Endothelial cell (in vitro differentiated cells): ENCODE measurements around the gene PBRM1. TPM values are rescaled to one million over a fixed set of nuclear protein-coding genes. Genes with fewer than 3 reads are reported as not detected.
A peak's percentile ranks its signal among the peaks of the same experiment; 100 is the strongest.

Source experiments
- DNase-seq: peaks from one replicate; pipeline ENCODE4 v3.0.0; 2021; ENCODE audit warnings: low spot score
- H3K27ac Mint-ChIP-seq: one replicate; pipeline ENCODE4 v1.8.0; 2021; ENCODE audit warnings: mixed read lengths, inconsistent platforms; ENCODE audit not compliant: unreplicated experiment
- H3K27me3 Mint-ChIP-seq: one replicate; pipeline ENCODE4 v1.8.0; 2021; ENCODE audit warnings: mild to moderate bottlenecking, moderate library complexity, mixed read lengths, inconsistent platforms; ENCODE audit not compliant: unreplicated experiment
- H3K36me3 Mint-ChIP-seq: one replicate; pipeline ENCODE4 v1.8.0; 2021; ENCODE audit warnings: mild to moderate bottlenecking, low read depth, mixed read lengths, inconsistent platforms; ENCODE audit not compliant: unreplicated experiment
- H3K4me1 Mint-ChIP-seq: one replicate; pipeline ENCODE4 v1.8.0; 2021; ENCODE audit warnings: mild to moderate bottlenecking, mixed read lengths, inconsistent platforms; ENCODE audit not compliant: unreplicated experiment
- H3K4me3 Mint-ChIP-seq: one replicate; pipeline ENCODE4 v1.8.0; 2021; ENCODE audit warnings: mild to moderate bottlenecking, mixed read lengths, inconsistent platforms; ENCODE audit not compliant: unreplicated experiment
- H3K9me3 Mint-ChIP-seq: one replicate; pipeline ENCODE4 v1.8.0; 2021; ENCODE audit warnings: mixed read lengths, inconsistent platforms; ENCODE audit not compliant: unreplicated experiment
- total RNA-seq: library from RNA; stranded (reverse); fragmentation: NEBNext Ultra II Directional; extraction: Animal tissue kit (Norgen Biotek cat#: 25700); gene quantifications from one replicate; pipeline ENCODE4 v1.2.1, GENCODE V29; 2021; ENCODE audit not compliant: unreplicated experiment
- TF ChIP-seq, protein P1 (sequence below): fragments of 200-600 bp; sonication (generic); IDR thresholded peaks from one replicate; pipeline ENCODE4 v1.5.0; 2021; ENCODE audit warnings: antibody characterized with exemption; ENCODE audit not compliant: unreplicated experiment

PBRM1 gene
- total RNA-seq, 1 donor from 2014 or later, result 68.7 TPM

DNA sequence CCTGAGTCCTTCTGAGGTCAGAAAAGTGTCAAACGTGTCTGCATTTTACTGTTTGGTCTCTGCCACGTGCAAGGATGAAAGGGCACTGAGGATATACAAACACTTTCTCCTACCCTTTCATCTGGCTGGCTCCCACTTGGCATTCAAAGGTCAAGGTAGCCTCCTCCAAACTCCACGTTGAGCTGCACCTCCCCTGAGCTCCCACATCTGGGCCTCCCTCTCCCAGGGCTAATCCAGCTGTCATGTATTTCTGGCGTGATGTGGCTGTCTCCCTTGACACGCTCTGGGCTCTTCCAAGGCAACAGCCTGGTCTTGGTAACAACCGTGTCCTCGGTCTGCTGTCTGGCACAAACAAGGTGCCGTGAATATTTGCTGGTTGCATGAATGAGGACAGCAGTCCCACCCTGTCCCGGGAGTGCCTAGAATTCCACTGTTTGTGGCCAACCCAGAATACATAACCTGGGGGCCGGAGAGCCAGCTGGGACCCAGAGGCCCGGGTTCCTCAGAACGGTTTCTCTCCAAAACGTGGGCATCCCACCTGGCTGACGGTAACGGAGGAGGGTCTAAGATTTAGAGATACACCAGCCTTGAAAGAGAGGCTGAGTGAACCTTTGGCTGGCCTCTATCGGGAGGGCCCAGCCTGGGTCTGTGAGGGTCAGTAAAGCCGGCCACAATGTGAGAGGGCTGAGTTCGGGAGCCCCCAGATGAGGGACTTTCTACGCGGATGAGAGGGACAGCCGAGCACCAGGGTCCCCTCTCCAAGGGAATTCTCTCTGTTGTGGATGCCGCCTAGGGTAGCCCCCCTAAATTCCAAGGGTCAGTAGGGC lies 19.1 kb upstream of the PBRM1 start:
- Mint-ChIP-seq H3K9me3 (no peaks in the 10 kb centered on the region), H3K36me3 (peaks cover 13% of the 10 kb centered on the region), H3K4me1 (peaks cover 27% of the 10 kb centered on the region), H3K4me3 (peak overlapping the region; percentile 97), H3K27ac (peak overlapping the region; percentile 92), H3K27me3 (peaks cover 9% of the 10 kb centered on the region)
- DNase-seq, result peak; percentile 7
- TF ChIP-seq, protein P1, sequence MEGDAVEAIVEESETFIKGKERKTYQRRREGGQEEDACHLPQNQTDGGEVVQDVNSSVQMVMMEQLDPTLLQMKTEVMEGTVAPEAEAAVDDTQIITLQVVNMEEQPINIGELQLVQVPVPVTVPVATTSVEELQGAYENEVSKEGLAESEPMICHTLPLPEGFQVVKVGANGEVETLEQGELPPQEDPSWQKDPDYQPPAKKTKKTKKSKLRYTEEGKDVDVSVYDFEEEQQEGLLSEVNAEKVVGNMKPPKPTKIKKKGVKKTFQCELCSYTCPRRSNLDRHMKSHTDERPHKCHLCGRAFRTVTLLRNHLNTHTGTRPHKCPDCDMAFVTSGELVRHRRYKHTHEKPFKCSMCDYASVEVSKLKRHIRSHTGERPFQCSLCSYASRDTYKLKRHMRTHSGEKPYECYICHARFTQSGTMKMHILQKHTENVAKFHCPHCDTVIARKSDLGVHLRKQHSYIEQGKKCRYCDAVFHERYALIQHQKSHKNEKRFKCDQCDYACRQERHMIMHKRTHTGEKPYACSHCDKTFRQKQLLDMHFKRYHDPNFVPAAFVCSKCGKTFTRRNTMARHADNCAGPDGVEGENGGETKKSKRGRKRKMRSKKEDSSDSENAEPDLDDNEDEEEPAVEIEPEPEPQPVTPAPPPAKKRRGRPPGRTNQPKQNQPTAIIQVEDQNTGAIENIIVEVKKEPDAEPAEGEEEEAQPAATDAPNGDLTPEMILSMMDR, result no peak

DNA sequence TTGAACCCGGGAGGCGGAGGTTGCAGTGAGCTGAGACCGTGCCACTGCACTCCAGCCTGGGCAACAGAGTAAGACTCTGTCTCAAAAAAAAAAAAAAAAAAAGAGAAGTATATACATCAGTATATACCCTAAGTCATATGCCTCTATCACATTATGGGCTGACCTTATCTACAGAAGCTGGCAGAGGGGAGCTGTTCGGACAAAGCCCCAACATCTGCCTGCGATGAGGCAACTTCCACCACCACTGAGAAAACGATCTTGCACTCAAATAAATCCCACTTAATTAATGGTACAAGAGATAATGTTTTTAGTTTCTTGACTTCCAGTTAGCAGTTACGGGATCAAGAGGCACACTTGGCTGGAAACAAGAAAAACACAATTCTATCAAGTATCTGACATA lies 17.6 kb upstream of the PBRM1 start:
- H3K9me3 Mint-ChIP-seq, result no peaks in the 10 kb centered on the region
- peaks cover 10% of the 10 kb centered on the region for H3K27me3 Mint-ChIP-seq
- H3K27ac Mint-ChIP-seq, result no peak overlapping the region
- no peak for DNase-seq
- H3K36me3 Mint-ChIP-seq, result peaks cover 13% of the 10 kb centered on the region
- H3K4me1 Mint-ChIP-seq, result peaks cover 27% of the 10 kb centered on the region
- H3K4me3 Mint-ChIP-seq, result no peak overlapping the region
- TF ChIP-seq, protein P1, result no peak

DNA sequence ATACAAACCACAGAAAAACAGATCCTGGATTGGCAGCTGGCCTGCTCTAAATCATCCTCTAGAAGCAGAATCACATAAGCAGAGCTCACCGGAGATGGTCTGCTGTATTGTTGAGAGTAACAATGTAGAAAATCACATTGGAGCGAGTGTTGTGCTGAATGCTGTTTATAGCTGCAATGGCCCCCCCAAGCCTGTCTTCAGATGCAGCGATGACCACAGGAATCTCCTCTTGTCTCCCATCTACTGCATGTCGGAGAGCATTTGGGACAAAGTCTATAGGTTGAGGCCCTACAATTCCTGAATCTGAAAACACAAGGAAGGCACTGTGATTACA lies 11.9 kb upstream of the PBRM1 start:
- Mint-ChIP-seq H3K9me3 (no peaks in the 10 kb centered on the region), H3K4me3 (no peak overlapping the region), H3K27ac (no peak overlapping the region), H3K27me3 (peaks cover 3% of the 10 kb centered on the region), H3K36me3 (peaks cover 32% of the 10 kb centered on the region), H3K4me1 (no peaks in the 10 kb centered on the region)
- TF ChIP-seq, protein P1, result no peak
- no peak for DNase-seq

DNA sequence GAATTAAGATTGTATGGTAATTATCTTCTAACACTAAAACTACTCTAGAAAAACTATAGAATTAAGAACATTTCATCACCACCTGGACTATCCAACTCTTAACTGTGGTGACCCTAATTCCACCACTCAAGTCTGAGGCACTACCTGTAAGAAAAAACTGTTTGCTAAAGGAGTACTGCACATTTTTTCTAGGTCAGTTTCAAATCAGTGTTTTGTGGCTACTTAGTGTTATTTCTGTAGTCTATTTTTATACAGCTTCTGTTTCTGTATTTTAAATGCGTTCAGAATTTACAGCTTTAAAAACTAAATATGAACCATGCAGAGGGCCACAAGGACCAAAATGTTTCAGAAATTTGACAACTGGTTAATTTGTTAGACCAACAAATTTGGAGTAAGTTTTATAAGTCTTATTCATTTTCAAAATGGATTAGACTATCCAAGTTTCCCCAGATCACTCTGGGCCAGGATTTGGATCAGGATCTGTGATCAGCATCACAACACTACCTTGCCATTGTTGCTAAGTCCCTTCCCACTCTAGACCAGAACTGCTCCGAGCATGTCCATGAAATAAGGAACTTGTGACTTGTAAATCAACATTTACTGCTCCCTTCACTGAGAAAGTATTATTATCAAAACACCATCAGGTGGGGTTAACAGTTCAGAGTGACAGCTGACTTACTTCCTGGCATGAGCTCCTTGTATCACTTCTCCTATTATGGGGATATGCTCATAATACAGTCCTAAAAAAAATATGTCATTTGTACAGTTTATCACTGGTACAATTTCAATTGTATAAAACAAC lies 11.3 kb upstream of the PBRM1 start:
- DNase-seq, result no peak
- H3K36me3 Mint-ChIP-seq, result peaks cover 33% of the 10 kb centered on the region
- H3K9me3 Mint-ChIP-seq, result no peaks in the 10 kb centered on the region
- TF ChIP-seq, protein P1, result no peak
- H3K4me3 Mint-ChIP-seq, result no peak overlapping the region
- no peak overlapping the region for H3K27ac Mint-ChIP-seq
- peaks cover 3% of the 10 kb centered on the region for H3K27me3 Mint-ChIP-seq
- no peaks in the 10 kb centered on the region for H3K4me1 Mint-ChIP-seq
